Suprapubic skin (tissue), 4 donors: ENCODE measurements around the gene ALDH9A1. TPM values are rescaled to one million over a fixed set of nuclear protein-coding genes. Genes with fewer than 3 reads are reported as not detected.

Source experiments
- DNase-seq, 2 donors: peaks; one replicate each; pipeline ENCODE4 v3.0.0-alpha.2; 2019; ENCODE audit warnings: low spot score in 2 of 2
- H3K27ac ChIP-seq: fragments of 200-600 bp; sonication (generic); one replicate; pipeline ENCODE4 v1.5.1; 2019
- H3K27me3 ChIP-seq: fragments of 200-600 bp; sonication (generic); one replicate; pipeline ENCODE4 v1.5.1; 2019
- H3K36me3 ChIP-seq: fragments of 200-600 bp; sonication (generic); one replicate; pipeline ENCODE4 v1.5.1; 2019
- H3K4me1 ChIP-seq: fragments of 200-600 bp; sonication (generic); one replicate; pipeline ENCODE4 v1.5.1; 2019
- H3K4me3 ChIP-seq: fragments of 200-600 bp; sonication (generic); one replicate; pipeline ENCODE4 v1.5.1; 2019; ENCODE audit warnings: mild to moderate bottlenecking
- H3K9me3 ChIP-seq: fragments of 200-600 bp; sonication (generic); one replicate; pipeline ENCODE4 v1.5.1; 2019
- EP300 ChIP-seq: sonication (generic); formaldehyde crosslinking; IDR thresholded peaks from one replicate; pipeline ENCODE4 v1.6.1; 2017; ENCODE audit warnings: antibody characterized with exemption
- POLR2A ChIP-seq, 2 donors: fragments of 450-650 bp; IDR thresholded peaks; one replicate each; pipeline ENCODE4 v1.6.1; 2017; ENCODE audit warnings: antibody characterized with exemption in 2 of 2, mild to moderate bottlenecking in 2 of 2, moderate library complexity in 2 of 2
- POLR2AphosphoS5 ChIP-seq, 3 donors: sonication (generic); formaldehyde crosslinking; IDR thresholded peaks; one replicate each; pipeline ENCODE4 v1.6.1; 2017; ENCODE audit warnings: antibody characterized with exemption in 3 of 3
- WGBS: methylation state at CpG from one replicate; pipeline ENCODE4 v1.1.5; 2018; 5-methylcytosine and 5-hydroxymethylcytosine counted together
- total RNA-seq, 4 donors: library from RNA; depleted of rRNA; stranded (reverse); fragments of >200 nt; gene quantifications; one replicate each; pipeline ENCODE4 v1.1.0, GENCODE V29; 2016
- TF ChIP-seq, protein P1 (sequence below), 2 donors: fragments of 200-600 bp in 1 of 2; fragments of 450-650 bp in 1 of 2; sonication (generic) in 1 of 2; IDR thresholded peaks; one replicate each; pipeline ENCODE4 v1.5.1; 2016 to 2019; ENCODE audit warnings: antibody characterized with exemption in 2 of 2, mild to moderate bottlenecking in 1 of 2, moderate library complexity in 1 of 2

The ALDH9A1 gene
- total RNA-seq, 4 donors from 2014 or later, result 59.7 to 91.5 (median 76.9) TPM

DNA sequence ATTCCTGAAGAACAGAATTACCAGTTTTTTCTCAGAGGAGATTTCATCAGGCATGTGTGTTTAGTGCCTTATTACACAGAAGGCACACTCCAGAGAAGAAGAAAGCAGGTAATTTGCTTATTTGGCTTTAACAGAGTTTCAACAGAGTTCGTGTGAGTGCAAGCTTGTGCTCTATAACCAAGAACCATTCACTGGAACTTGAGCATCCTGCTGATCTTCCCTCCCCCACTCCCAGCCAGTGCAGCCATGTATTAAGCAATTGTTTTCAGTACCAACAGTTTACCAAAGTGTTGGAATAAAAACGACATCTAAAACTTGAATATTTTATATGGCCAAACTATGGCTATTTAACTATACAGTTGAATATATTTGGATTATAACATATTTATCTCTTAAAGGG, 63.0 kb downstream of the ALDH9A1 start:
- no peaks in the 10 kb centered on the region for H3K9me3 ChIP-seq
- no peak overlapping the region for H3K27ac ChIP-seq
- no peak overlapping the region for H3K4me3 ChIP-seq
- peaks cover 13% of the 10 kb centered on the region for H3K36me3 ChIP-seq
- no peaks in the 10 kb centered on the region for H3K27me3 ChIP-seq
- TF ChIP-seq EP300, result no peak
- TF ChIP-seq POLR2A (IDR thresholded peaks at IDR 0.05), result no peak
- no peak for TF ChIP-seq POLR2AphosphoS5 (IDR thresholded peaks at IDR 0.05)
- H3K4me1 ChIP-seq, result peaks cover 58% of the 10 kb centered on the region
- WGBS, result 63% methylated on average over 2 of the region's 2 CpGs
- no peak for DNase-seq

DNA sequence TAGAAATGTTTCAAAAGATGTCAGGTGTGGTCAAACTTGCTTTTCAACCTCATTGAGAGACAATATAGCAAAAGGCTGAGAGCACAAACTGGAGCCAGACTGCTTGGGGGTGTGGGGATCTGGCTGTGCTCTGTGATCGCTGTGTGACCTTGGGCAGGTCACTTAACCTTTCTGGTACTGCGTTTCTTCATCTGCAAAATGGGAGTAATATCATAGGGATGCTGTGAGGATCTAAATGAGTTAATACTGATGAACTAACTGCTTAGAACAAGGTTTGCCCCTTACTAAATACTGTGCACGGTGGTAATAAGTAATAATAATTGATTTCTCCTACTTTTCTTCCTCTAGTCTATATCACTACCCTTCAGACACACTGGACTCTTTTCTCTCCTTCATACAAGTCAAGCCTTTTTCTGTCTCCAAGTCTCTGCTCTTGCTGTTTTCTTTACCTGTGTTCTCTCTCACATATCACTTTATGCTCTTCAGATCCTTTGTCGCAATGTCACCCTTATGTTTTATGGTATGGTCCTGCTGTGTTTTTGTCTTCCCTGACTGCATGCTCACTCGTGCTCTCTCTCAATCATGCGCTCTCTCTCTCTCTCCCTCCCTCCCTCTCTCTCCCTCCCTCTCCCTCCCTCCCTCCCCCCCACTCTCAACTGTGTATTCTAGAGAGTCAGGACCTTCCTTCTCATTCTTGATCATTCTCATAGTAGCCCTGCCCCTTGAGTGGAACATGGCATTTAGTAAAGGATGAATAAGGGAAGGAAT, 64.0 kb downstream of the ALDH9A1 start:
- no peak for DNase-seq
- no peaks in the 10 kb centered on the region for H3K9me3 ChIP-seq
- H3K27me3 ChIP-seq, result no peaks in the 10 kb centered on the region
- TF ChIP-seq POLR2A (IDR thresholded peaks at IDR 0.05) (no peak), POLR2AphosphoS5 (IDR thresholded peaks at IDR 0.05) (no peak), EP300 (no peak)
- TF ChIP-seq, protein P1, sequence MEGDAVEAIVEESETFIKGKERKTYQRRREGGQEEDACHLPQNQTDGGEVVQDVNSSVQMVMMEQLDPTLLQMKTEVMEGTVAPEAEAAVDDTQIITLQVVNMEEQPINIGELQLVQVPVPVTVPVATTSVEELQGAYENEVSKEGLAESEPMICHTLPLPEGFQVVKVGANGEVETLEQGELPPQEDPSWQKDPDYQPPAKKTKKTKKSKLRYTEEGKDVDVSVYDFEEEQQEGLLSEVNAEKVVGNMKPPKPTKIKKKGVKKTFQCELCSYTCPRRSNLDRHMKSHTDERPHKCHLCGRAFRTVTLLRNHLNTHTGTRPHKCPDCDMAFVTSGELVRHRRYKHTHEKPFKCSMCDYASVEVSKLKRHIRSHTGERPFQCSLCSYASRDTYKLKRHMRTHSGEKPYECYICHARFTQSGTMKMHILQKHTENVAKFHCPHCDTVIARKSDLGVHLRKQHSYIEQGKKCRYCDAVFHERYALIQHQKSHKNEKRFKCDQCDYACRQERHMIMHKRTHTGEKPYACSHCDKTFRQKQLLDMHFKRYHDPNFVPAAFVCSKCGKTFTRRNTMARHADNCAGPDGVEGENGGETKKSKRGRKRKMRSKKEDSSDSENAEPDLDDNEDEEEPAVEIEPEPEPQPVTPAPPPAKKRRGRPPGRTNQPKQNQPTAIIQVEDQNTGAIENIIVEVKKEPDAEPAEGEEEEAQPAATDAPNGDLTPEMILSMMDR (IDR thresholded peaks at IDR 0.05), result no peak
- peaks cover 5% of the 10 kb centered on the region for H3K36me3 ChIP-seq
- 77% methylated on average over 6 of the region's 6 CpGs for WGBS
- no peak overlapping the region for H3K27ac ChIP-seq
- H3K4me1 ChIP-seq, result peaks cover 67% of the 10 kb centered on the region
- no peak overlapping the region for H3K4me3 ChIP-seq

DNA sequence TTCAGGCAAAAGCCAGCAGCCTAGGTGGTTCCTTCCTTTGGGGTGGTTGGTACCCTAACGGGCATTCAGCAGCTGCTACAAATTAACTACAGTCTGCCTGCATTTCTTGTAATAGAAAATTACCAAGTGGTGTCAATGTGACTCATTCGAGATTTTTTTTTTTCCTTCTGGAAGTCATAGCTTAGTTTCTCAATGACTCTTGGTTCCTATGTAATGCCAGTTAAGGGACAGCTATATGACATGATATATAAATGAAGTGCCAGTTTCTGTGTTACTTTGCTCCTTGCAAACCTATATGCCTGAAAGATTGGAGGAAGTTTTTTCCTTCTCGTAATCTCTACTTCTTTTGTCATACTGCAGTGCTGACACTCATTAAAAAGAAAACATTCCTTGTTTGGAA, 64.7 kb downstream of the ALDH9A1 start:
- H3K27ac ChIP-seq, result no peak overlapping the region
- no peaks in the 10 kb centered on the region for H3K27me3 ChIP-seq
- 27% methylated on average over 3 of the region's 3 CpGs for WGBS
- H3K4me1 ChIP-seq, result peaks cover 68% of the 10 kb centered on the region
- no peak for DNase-seq
- peaks cover 4% of the 10 kb centered on the region for H3K36me3 ChIP-seq
- TF ChIP-seq, protein P1 (IDR thresholded peaks at IDR 0.05), result no peak
- no peak for TF ChIP-seq POLR2AphosphoS5 (IDR thresholded peaks at IDR 0.05)
- no peak for TF ChIP-seq POLR2A (IDR thresholded peaks at IDR 0.05)
- no peak for TF ChIP-seq EP300
- no peaks in the 10 kb centered on the region for H3K9me3 ChIP-seq
- peak overlapping the region; percentile 86 for H3K4me3 ChIP-seq

DNA sequence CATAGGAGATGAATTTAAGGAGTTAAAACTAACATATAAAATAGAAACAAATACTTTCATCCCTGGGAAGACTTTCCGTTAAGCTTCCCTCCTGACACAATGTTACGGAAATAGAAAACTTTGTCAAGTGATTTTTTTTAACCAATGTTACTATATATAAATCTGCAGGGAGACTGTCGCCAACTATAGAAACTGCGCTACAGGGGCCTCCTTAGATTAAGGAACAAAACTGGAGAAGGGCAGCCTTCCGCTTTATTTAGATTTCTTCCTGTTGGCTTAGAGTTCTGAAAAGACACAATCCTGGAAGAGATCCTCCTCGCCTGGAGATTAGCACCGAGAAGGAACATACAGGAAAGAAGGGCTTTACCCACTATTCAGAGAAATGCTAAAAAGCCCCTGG, 65.9 kb downstream of the ALDH9A1 start:
- Histone ChIP-seq H3K27ac (peak overlapping the region; percentile 93), H3K9me3 (no peaks in the 10 kb centered on the region), H3K4me3 (peak overlapping the region; percentile 86), H3K4me1 (peaks cover 68% of the 10 kb centered on the region), H3K27me3 (no peaks in the 10 kb centered on the region), H3K36me3 (peaks cover 4% of the 10 kb centered on the region)
- no peak for DNase-seq
- TF ChIP-seq EP300, result no peak
- TF ChIP-seq, protein P1 (IDR thresholded peaks at IDR 0.05), result no peak
- no peak for TF ChIP-seq POLR2AphosphoS5 (IDR thresholded peaks at IDR 0.05)
- TF ChIP-seq POLR2A (IDR thresholded peaks at IDR 0.05), result no peak
- 14% methylated on average over 7 of the region's 7 CpGs for WGBS

DNA sequence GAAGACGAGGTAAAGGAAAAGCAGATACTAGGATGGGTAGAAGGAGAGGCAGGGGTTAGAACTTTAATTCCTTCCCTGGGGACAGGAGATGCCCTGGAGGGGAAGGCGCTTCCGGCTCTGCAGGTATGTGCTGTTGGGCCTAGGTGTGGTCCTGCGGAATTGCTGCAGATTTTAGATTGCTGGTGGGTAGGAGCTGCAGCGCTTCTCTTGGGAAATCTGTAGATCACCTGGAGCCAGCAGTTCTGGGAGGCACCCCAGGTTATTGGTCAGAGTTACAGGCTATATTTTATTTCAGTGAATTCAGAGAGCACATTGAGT, 66.3 kb downstream of the ALDH9A1 start:
- 8% methylated on average over 5 of the region's 5 CpGs for WGBS
- Histone ChIP-seq H3K9me3 (no peaks in the 10 kb centered on the region), H3K27me3 (no peaks in the 10 kb centered on the region), H3K4me3 (peak overlapping the region; percentile 86), H3K27ac (peak overlapping the region; percentile 93), H3K36me3 (peaks cover 4% of the 10 kb centered on the region), H3K4me1 (peaks cover 65% of the 10 kb centered on the region)
- no peak for TF ChIP-seq POLR2AphosphoS5 (IDR thresholded peaks at IDR 0.05)
- TF ChIP-seq EP300, result no peak
- TF ChIP-seq, protein P1 (IDR thresholded peaks at IDR 0.05), result no peak
- TF ChIP-seq POLR2A (IDR thresholded peaks at IDR 0.05), result no peak
- no peak for DNase-seq
